NCI-H446 treated with DMSO at 0.1 percent for 48 hours (cell line): Measurements from ENCODE around the gene SLC16A10.

Source experiments
- DNase-seq: peaks from one replicate; lab custom pipeline; 2025; lab: John Stamatoyannopoulos, UW

Gene SLC16A10

DNA sequence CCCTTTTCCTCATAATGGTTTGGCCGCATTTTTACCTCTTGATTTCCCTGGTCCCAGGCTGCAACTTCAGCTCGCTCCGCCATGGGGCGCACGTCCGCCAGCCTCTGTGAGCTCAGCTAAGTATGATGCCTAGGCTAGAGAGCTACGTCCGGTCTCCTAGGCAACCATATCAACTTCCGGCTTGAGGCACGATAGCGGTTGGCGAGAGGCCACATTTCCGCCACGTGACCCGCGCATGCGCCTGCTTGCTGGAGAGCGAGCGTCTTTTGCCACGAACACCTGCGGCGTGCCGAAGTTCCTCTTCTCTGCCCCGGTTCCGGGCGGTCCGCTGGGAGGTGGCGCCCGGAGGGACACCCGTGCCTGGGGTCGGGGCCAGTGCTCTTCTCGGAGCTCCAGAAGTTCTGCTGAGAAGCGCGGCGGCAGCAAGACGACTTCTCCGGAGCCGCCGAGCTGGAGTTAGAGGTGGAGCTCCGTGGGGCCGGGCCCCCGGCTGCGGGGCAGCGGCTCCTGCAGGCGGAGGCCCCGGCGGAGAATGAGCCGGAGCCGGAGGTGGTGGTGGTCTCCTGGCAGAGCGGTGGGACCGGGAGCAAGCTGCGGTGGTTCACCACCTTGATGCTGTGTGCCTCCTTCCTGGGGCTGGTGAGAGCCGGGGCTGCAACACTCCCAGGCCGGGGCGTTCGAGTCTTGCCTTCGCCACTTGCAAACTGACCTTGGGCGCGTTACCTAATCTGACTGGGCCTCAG, 172.0 kb downstream of the SLC16A10 start:
- DNase-seq: peak; percentile 95

GRCh38 chr6:111260570-111261298, 173.4 kb downstream of the SLC16A10 start:
- DNase-seq: no peak

GRCh38 chr6:111263837-111264236, 176.5 kb downstream of the SLC16A10 start:
- no peak for DNase-seq

DNA sequence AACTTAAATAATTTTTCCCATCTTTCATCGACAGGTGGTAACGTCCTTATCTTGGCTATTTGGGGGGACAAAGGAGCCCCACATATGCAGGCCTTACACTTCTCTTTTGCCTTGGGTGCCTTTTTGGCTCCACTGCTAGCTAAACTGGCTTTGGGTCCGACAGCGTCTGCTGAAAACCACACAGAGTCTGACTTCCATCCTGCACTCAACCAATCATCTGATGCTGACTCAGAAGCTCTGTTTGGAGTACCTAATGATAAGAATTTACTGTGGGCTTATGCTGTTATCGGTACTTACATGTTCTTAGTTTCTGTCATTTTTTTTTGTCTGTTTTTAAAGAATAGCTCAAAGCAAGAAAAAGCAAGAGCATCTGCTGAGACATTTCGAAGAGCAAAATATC, 178.5 kb downstream of the SLC16A10 start:
- DNase-seq: no peak

DNA sequence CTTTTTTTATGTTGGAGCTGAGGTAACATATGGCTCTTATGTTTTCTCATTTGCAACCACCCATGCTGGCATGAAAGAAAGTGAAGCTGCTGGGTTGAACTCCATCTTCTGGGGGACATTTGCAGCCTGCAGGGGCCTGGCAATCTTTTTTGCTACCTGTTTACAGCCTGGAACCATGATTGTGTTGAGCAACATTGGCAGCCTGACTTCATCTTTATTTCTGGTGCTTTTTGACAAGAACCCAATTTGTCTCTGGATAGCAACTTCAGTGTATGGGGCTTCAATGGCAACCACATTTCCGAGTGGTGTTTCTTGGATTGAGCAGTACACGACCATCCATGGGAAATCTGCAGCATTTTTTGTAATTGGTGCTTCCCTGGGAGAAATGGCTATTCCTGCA, 179.0 kb downstream of the SLC16A10 start:
- DNase-seq: no peak

- no peak for DNase-seq
Measured at GRCh38 chr6:111267764-111268333, 180.5 kb downstream of the SLC16A10 start.

DNA sequence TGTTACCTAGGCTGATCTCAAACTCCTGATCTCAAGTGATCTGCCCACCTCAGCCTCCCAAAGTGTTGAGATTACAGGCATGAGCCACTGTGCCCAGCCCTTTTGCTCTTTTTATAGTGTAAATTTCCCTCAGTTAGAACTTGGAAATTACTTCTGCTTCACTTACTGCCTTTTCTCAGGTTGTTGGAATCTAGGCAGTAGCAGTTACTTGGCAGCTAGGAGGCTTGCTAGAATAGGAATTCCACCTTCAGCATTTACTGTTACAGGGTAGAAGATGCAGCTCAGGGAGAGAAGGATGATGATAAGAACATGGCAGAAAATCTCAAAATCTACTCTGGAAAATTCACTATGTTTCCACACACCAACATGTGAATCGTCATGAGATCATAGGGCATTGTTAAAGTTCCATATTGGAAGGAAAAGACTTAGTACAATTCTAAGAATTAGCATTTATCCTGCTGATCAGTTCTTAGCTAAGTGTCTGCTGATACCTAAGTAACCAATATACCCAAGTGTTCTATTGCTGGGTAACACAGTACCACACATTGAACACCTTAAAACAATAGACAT, 182.2 kb downstream of the SLC16A10 start:
- DNase-seq: no peak

DNA sequence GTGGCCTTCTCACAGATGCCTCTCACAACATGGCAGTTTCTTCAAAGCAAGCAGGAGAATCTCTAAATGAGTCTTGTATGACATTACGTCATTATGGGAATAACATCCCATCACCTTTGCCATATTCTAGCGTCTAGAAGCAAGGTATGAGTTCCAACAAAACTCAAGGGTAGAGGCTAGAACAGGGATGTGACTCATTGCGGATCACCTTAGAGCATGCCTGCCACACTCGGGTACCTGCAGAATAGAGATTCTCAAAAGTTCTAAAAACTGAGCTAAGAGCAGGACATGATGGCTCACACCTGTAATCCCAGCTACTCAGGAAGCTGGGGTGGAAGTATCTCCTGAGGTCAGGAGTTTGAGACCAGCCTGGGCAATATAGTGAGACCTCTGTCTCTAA, 182.8 kb downstream of the SLC16A10 start:
- no peak for DNase-seq

- DNase-seq: no peak
Measured at GRCh38 chr6:111274593-111275217, 187.4 kb downstream of the SLC16A10 start.

DNA sequence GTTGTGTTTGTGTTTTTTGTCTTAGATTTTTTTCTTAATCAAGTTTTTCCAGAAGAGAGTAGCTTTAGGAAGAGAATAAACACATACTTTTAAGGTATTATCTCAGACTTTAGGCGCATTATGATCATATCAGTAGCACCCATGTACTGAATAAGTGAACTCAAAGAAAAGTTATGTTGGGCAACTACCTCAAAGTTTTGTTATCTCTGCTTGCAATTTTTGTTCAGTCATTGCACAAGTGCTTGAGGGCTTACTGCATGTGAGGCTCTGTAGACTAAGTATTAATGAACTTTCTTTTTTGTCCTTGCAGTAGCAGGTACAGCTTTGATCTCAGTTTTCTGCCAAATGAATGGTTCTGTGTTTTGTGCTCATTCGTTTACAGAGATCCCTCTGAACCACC, 189.0 kb downstream of the SLC16A10 start:
- DNase-seq: no peak

DNA sequence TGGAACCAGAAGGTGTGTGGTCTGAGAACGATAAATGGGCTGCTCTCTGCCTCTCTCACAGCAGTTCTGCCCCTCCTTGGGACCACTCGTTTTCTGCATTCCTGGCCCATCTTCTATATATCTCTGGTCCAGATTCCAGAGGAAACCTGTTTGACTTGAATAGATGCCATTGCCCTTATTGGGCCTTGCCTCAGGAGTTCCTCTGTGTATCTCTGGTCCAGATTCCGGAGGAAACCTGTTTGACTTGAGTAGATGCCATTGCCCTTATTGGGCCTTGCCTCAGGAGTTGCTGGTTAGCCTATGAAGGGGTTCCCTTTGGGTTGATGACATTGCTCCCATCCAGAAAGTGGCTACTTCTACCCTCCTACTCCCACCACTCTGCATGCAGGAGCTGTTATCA, 189.4 kb downstream of the SLC16A10 start:
- no peak for DNase-seq

GRCh38 chr6:111277819-111278218, 190.5 kb downstream of the SLC16A10 start:
- no peak for DNase-seq

DNA sequence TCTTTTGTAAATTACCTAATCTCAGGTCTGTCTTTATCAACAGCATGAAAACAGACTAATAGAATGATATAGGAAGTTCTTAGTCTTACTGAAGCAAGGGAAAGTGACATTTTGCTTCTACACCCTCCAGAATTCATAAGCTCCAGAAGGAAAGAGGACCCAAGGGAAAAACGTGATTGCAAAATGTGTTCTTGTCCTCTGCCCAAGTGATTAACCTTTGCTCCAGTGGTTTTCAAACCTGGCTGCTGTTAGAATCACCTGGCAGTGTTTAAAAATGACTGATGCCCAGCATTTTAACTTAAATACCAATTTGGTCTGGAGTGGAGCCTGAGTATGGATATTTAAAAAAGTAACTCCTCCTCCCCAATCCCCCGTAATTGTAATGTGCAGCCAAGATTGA, 191.4 kb downstream of the SLC16A10 start:
- no peak for DNase-seq

DNA sequence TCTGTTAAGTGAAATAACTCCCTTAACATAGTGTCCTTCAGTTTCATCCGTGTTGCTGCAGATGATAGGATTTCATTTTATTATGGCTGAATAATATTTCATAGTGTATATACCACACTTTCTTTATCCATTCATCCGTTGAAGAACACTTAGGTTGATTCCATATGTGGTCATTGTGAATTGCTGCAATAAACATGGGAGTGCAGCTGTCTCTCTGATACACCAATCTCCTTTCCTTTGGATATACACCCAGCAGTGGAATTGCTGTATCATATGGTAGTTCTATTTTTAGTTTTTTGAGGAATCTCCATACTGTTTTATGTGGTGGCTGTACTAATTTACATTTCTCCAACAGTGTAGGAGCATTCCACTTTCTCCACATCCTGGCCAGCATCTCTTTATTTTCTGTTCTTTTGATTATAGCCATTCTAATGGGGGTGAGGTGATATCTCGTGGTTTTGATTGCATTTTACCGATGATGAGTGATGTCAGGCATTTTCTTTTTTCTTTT, 193.2 kb downstream of the SLC16A10 start:
- no peak for DNase-seq
